HL-60 (cell line): ENCODE measurements around the gene XPA.

ENCODE experiments used
- CTCF ChIP-seq: IDR thresholded peaks from one replicate; pipeline ENCODE4 v1.5.1; 2011; ENCODE audit warnings: low read length, control low read depth, inconsistent platforms; ENCODE audit not compliant: insufficient read depth
- POLR2AphosphoS5 ChIP-seq: IDR thresholded peaks from 2 replicates; pipeline ENCODE4 v1.6.1; 2012; ENCODE audit warnings: low read depth
- REST ChIP-seq: IDR thresholded peaks from 2 replicates; pipeline ENCODE4 v1.6.1; 2012; ENCODE audit warnings: low read depth; ENCODE audit not compliant: insufficient replicate concordance
- SPI1 ChIP-seq: IDR thresholded peaks from 2 replicates; pipeline ENCODE4 v1.6.1; 2012; ENCODE audit warnings: low read depth, mild to moderate bottlenecking, borderline replicate concordance

GRCh38 chr9:97726716-97727115 lies 29.6 kb upstream of the XPA start:
- TF ChIP-seq CTCF: no peak
- no peak for TF ChIP-seq POLR2AphosphoS5
- no peak for TF ChIP-seq REST
- no peak for TF ChIP-seq SPI1
